Fibroblast of lung (primary cell): ENCODE results near the gene CST3. TPM values are rescaled to one million over a fixed set of nuclear protein-coding genes. Genes with fewer than 3 reads are reported as not detected.

Experiments used
- DNase-seq, 2 donors: peaks; one replicate each; pipeline versions ENCODE4 v3.0.0 to v3.0.0-alpha.2; 2010; ENCODE audit warnings: low read depth in 2 of 2
- H2AFZ ChIP-seq: 2 replicates; pipeline ENCODE4 v1.5.1; 2012; ENCODE audit warnings: low read length, control low read depth, inconsistent platforms
- H3K27ac ChIP-seq: 2 replicates; pipeline ENCODE4 v1.5.1; 2011; ENCODE audit warnings: low read length, control low read depth; ENCODE audit not compliant: insufficient read depth
- H3K27me3 ChIP-seq: 2 replicates; pipeline ENCODE4 v1.5.1; 2011; ENCODE audit warnings: mild to moderate bottlenecking, low read length; ENCODE audit not compliant: control insufficient read depth, insufficient read depth
- H3K36me3 ChIP-seq: 2 replicates; pipeline ENCODE4 v1.5.1; 2011; ENCODE audit warnings: low read length; ENCODE audit not compliant: control insufficient read depth, insufficient read depth
- H3K4me1 ChIP-seq: 2 replicates; pipeline ENCODE4 v1.5.1; 2011; ENCODE audit warnings: low read length; ENCODE audit not compliant: control insufficient read depth, insufficient read depth; ENCODE audit errors: extremely low read depth
- H3K4me2 ChIP-seq: 2 replicates; pipeline ENCODE4 v1.5.1; 2011; ENCODE audit warnings: low read length, control low read depth; ENCODE audit not compliant: insufficient read depth; ENCODE audit errors: extremely low read depth
- H3K4me3 ChIP-seq, 4 experiments: fragments of 200-600 bp in 1 of 4; sonication (generic) in 1 of 4; replicated peaks in 1 of 4; 2 replicates each; pipeline ENCODE4 v1.5.1; 2011 to 2016; ENCODE audit warnings: low read length in 4 of 4, low read depth in 3 of 4, mild to moderate bottlenecking in 3 of 4, control low read depth in 2 of 4, inconsistent platforms in 1 of 4, mixed read lengths in 1 of 4; ENCODE audit not compliant: insufficient read depth in 1 of 4; ENCODE audit errors: control extremely low read depth in 1 of 4
- H3K79me2 ChIP-seq: 2 replicates; pipeline ENCODE4 v1.5.1; 2012; ENCODE audit warnings: mild to moderate bottlenecking, low read length, inconsistent platforms; ENCODE audit not compliant: control insufficient read depth, insufficient read depth
- H3K9ac ChIP-seq: 2 replicates; pipeline ENCODE4 v1.5.1; 2011; ENCODE audit warnings: mild to moderate bottlenecking, low read length, control low read depth; ENCODE audit not compliant: insufficient read depth
- H3K9me3 ChIP-seq: 2 replicates; pipeline ENCODE4 v1.5.1; 2012; ENCODE audit warnings: low read depth, low read length; ENCODE audit not compliant: control insufficient read depth, insufficient read depth
- H4K20me1 ChIP-seq: 2 replicates; pipeline ENCODE4 v1.5.1; 2011; ENCODE audit warnings: low read length; ENCODE audit not compliant: control insufficient read depth, insufficient read depth; ENCODE audit errors: extremely low read depth
- EZH2 ChIP-seq: IDR thresholded peaks from 2 replicates; pipeline ENCODE4 v1.5.1; 2012; ENCODE audit warnings: low read length, control low read depth, mild to moderate bottlenecking; ENCODE audit errors: missing control alignments
- polyA plus RNA-seq, 2 donors: library from polyadenylated mRNA; depleted of rRNA in 1 of 2; stranded (reverse) in 1 of 2; unstranded in 1 of 2; fragments of >200 nt; gene quantifications; 2 replicates each; pipeline ENCODE4 v1.2.1, GENCODE V29; 2011 to 2012; ENCODE audit warnings: missing spikeins in 1 of 2
- total RNA-seq: library from RNA; depleted of rRNA; stranded (reverse); fragments of >200 nt; gene quantifications from 2 replicates; pipeline ENCODE4 v1.2.1, GENCODE V29; 2014
- TF ChIP-seq, protein P1 (sequence below), 2 donors: IDR thresholded peaks in 1 of 2; conservative IDR thresholded peaks in 1 of 2; 1 replicate in 1 of 2; 2 replicates in 1 of 2; pipeline ENCODE4 v1.5.1; 2011 to 2012; ENCODE audit warnings: low read length in 2 of 2, control low read depth in 1 of 2, inconsistent platforms in 1 of 2, low read depth in 1 of 2, mild to moderate bottlenecking in 1 of 2

CST3 gene
- total and polyA plus RNA-seq, 2 donors (not counting 1 experiment from before 2014, with no cell fraction given) = 136 to 162 TPM

DNA sequence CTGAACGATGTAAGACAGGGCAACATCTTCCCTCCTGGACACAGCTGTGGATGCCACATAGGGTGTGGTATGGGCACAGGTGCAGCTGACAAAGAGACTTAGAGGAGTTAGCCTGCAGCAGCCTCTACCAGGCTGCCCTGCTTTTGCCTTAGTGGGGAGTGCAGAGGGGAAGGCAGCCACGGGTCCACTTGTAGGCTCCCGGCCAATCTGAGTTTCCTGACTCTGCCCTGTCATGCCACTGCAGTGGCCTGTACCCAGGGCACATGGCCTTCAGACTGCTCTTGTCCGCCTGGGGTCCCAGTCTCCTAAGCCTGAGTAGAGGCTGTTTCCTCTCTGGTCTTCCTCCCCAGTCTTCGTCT is 52.3 kb downstream of the CST3 start:
- no peak overlapping the region for H2AFZ ChIP-seq
- H3K36me3 ChIP-seq = no peaks in the 10 kb centered on the region
- H3K79me2 ChIP-seq = no peaks in the 10 kb centered on the region
- H3K4me1 ChIP-seq = no peaks in the 10 kb centered on the region
- H3K27me3 ChIP-seq = no peaks in the 10 kb centered on the region
- H3K4me2 ChIP-seq = no peak overlapping the region
- DNase-seq = no peak
- no peak overlapping the region for H3K9ac ChIP-seq
- H3K27ac ChIP-seq = no peak overlapping the region
- H3K9me3 ChIP-seq = no peaks in the 10 kb centered on the region
- no peak for TF ChIP-seq EZH2
- TF ChIP-seq, protein P1, sequence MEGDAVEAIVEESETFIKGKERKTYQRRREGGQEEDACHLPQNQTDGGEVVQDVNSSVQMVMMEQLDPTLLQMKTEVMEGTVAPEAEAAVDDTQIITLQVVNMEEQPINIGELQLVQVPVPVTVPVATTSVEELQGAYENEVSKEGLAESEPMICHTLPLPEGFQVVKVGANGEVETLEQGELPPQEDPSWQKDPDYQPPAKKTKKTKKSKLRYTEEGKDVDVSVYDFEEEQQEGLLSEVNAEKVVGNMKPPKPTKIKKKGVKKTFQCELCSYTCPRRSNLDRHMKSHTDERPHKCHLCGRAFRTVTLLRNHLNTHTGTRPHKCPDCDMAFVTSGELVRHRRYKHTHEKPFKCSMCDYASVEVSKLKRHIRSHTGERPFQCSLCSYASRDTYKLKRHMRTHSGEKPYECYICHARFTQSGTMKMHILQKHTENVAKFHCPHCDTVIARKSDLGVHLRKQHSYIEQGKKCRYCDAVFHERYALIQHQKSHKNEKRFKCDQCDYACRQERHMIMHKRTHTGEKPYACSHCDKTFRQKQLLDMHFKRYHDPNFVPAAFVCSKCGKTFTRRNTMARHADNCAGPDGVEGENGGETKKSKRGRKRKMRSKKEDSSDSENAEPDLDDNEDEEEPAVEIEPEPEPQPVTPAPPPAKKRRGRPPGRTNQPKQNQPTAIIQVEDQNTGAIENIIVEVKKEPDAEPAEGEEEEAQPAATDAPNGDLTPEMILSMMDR (conservative IDR thresholded peaks at IDR 0.05 in 1 of 2, IDR thresholded peaks at IDR 0.05 in 1 of 2; ENCODE audit: low read depth in 1 of 2, low read length in 2 of 2) = no peak
- no peak overlapping the region for H3K4me3 ChIP-seq
- no peaks in the 10 kb centered on the region for H4K20me1 ChIP-seq

DNA sequence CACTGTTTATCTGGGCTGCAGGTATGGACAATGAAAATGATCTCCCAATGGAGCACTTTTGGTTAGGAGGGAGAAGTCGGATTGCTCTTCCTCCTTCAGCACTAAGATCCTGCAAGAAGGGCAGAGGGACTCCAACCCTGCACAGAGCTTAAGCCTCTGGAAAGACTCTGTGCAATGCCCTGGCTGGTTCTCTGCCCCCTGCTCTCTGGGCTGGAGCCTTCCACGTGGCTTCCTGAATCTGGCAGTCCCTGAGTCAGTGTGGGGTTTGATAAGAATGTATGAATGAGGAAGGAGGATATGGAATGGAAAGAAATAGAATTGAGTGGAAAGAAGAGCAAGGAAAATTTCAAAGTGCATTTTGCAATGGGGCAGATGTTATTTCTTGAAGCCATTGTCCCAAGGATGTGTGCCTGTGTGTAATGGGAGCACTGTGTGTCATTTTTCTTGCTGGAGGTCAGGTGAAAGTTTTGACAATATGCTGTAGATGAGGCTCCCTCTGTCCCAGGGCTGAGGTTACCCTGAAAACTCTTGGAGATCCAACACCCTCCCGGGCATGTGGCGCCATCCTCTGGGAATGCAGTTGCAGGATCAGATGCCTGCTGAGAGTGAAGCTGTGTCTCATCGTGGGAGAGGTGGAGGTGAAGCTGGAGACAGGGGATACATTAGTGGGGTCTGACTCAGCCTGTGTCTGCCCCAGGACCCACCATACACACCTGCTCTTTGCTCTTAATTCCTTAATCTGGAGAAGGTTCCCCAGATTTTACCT is 53.1 kb downstream of the CST3 start:
- Histone ChIP-seq H3K27me3 (no peaks in the 10 kb centered on the region), H3K4me3 (no peak overlapping the region), H3K9ac (no peak overlapping the region), H3K9me3 (no peaks in the 10 kb centered on the region), H3K4me2 (no peak overlapping the region), H3K36me3 (no peaks in the 10 kb centered on the region), H3K27ac (no peak overlapping the region), H2AFZ (no peak overlapping the region), H4K20me1 (no peaks in the 10 kb centered on the region), H3K79me2 (no peaks in the 10 kb centered on the region), H3K4me1 (no peaks in the 10 kb centered on the region)
- TF ChIP-seq EZH2 = no peak
- TF ChIP-seq, protein P1 (conservative IDR thresholded peaks at IDR 0.05 in 1 of 2, IDR thresholded peaks at IDR 0.05 in 1 of 2; ENCODE audit: low read depth in 1 of 2, low read length in 2 of 2) = no peak
- DNase-seq = no peak

Other genes with a start within 250 kb of the CST3 start
- 7.7 and 12.6 TPM in 2 replicates for gene NAPB, start 216.5 kb downstream of the CST3 start, total RNA-seq
- gene NAPB, start 216.5 kb downstream of the CST3 start, polyA plus RNA-seq = 3.3 and 5.1 TPM in 2 replicates
- gene CSTL1, start 198.3 kb downstream of the CST3 start, total RNA-seq = not detected in 2 replicates
- not detected in 2 replicates for gene CSTL1, start 198.3 kb downstream of the CST3 start, polyA plus RNA-seq
- gene CST11, start 185.1 kb downstream of the CST3 start, total RNA-seq = not detected in 2 replicates
- not detected in 2 replicates for gene CST11, start 185.1 kb downstream of the CST3 start, polyA plus RNA-seq
- not detected in 2 replicates for gene CST8, start 146.8 kb downstream of the CST3 start, total RNA-seq
- gene CST8, start 146.8 kb downstream of the CST3 start, polyA plus RNA-seq = not detected in 2 replicates
- not detected in 2 replicates for gene CST9L, start 69.5 kb downstream of the CST3 start, total RNA-seq
- not detected in 2 replicates for gene CST9L, start 69.5 kb downstream of the CST3 start, polyA plus RNA-seq
- gene CST9, start 32.0 kb downstream of the CST3 start, total RNA-seq = not detected in 2 replicates
- gene CST9, start 32.0 kb downstream of the CST3 start, polyA plus RNA-seq = not detected in 2 replicates
- 0.17 TPM in 1 of 2 replicates, not detected in the other for gene CST4, start 51.1 kb upstream of the CST3 start, total RNA-seq
- gene CST4, start 51.1 kb upstream of the CST3 start, polyA plus RNA-seq = 0.16 TPM in 1 of 2 replicates, not detected in the other
- 3.6 TPM in 1 of 2 replicates, not detected in the other for gene CST1, start 113.0 kb upstream of the CST3 start, total RNA-seq
- 3.9 and 8.5 TPM in 2 replicates for gene CST1, start 113.0 kb upstream of the CST3 start, polyA plus RNA-seq
- gene CST2, start 188.8 kb upstream of the CST3 start, total RNA-seq = not detected in 2 replicates
- gene CST2, start 188.8 kb upstream of the CST3 start, polyA plus RNA-seq = 0.12 TPM in 1 of 2 replicates, not detected in the other
- gene CST5, start 241.8 kb upstream of the CST3 start, total RNA-seq = not detected in 2 replicates
- not detected in 2 replicates for gene CST5, start 241.8 kb upstream of the CST3 start, polyA plus RNA-seq